IPS-18c (cell line): ENCODE measurements around the gene UBE2R2.

Experiments
- H3K4me3 ChIP-seq: 2 replicates; pipeline ENCODE4 v1.7.0; 2013; ENCODE audit warnings: low read depth, mild to moderate bottlenecking, low read length, moderate library complexity; ENCODE audit not compliant: insufficient read depth
- H3K9me3 ChIP-seq: one replicate; pipeline ENCODE4 v1.6.1; 2013; ENCODE audit warnings: mild to moderate bottlenecking, low read length, moderate library complexity; ENCODE audit not compliant: control insufficient read depth, insufficient read depth

The UBE2R2 gene

GRCh38 chr9:33907347-33907746, 90.4 kb downstream of the UBE2R2 start:
- Histone ChIP-seq H3K4me3 (no peak overlapping the region), H3K9me3 (no peaks in the 10 kb centered on the region)

GRCh38 chr9:33908114-33908513, 91.2 kb downstream of the UBE2R2 start:
- Histone ChIP-seq H3K9me3 (no peaks in the 10 kb centered on the region), H3K4me3 (no peak overlapping the region)

- H3K9me3 ChIP-seq, result no peaks in the 10 kb centered on the region
- H3K4me3 ChIP-seq, result no peak overlapping the region
Measured at GRCh38 chr9:33908749-33909148, 91.8 kb downstream of the UBE2R2 start.

GRCh38 chr9:33913541-33913940, 96.6 kb downstream of the UBE2R2 start:
- Histone ChIP-seq H3K9me3 (no peaks in the 10 kb centered on the region), H3K4me3 (no peak overlapping the region)

- Histone ChIP-seq H3K9me3 (no peaks in the 10 kb centered on the region), H3K4me3 (no peak overlapping the region)
Measured at GRCh38 chr9:33914887-33915628, 98.1 kb downstream of the UBE2R2 start.

GRCh38 chr9:33917036-33917435, 100.1 kb downstream of the UBE2R2 start:
- no peaks in the 10 kb centered on the region for H3K9me3 ChIP-seq
- no peak overlapping the region for H3K4me3 ChIP-seq

- Histone ChIP-seq H3K4me3 (no peak overlapping the region), H3K9me3 (no peaks in the 10 kb centered on the region)
Measured at GRCh38 chr9:33919276-33919897, 102.4 kb downstream of the UBE2R2 start.

- no peaks in the 10 kb centered on the region for H3K9me3 ChIP-seq
- H3K4me3 ChIP-seq, result no peak overlapping the region
Measured at GRCh38 chr9:33921967-33922895, 105.3 kb downstream of the UBE2R2 start.

GRCh38 chr9:33923079-33923478, 106.1 kb downstream of the UBE2R2 start:
- Histone ChIP-seq H3K4me3 (no peak overlapping the region), H3K9me3 (no peaks in the 10 kb centered on the region)

- no peaks in the 10 kb centered on the region for H3K9me3 ChIP-seq
- no peak overlapping the region for H3K4me3 ChIP-seq
Measured at GRCh38 chr9:33923998-33924701, 107.2 kb downstream of the UBE2R2 start.

- H3K9me3 ChIP-seq, result no peaks in the 10 kb centered on the region
- no peak overlapping the region for H3K4me3 ChIP-seq
Measured at GRCh38 chr9:33924978-33925797, 108.2 kb downstream of the UBE2R2 start.

GRCh38 chr9:33926746-33927485, 110.0 kb downstream of the UBE2R2 start:
- no peak overlapping the region for H3K4me3 ChIP-seq
- no peaks in the 10 kb centered on the region for H3K9me3 ChIP-seq

GRCh38 chr9:33927694-33928093, 110.7 kb downstream of the UBE2R2 start:
- no peaks in the 10 kb centered on the region for H3K9me3 ChIP-seq
- no peak overlapping the region for H3K4me3 ChIP-seq

- no peak overlapping the region for H3K4me3 ChIP-seq
- H3K9me3 ChIP-seq, result no peaks in the 10 kb centered on the region
Measured at GRCh38 chr9:33931326-33931725, 114.4 kb downstream of the UBE2R2 start.

GRCh38 chr9:33932078-33932807, 115.3 kb downstream of the UBE2R2 start:
- no peaks in the 10 kb centered on the region for H3K9me3 ChIP-seq
- no peak overlapping the region for H3K4me3 ChIP-seq
